HUES48 (cell line): ENCODE data around the gene LDLRAD4.

Source experiments
- H3K27ac ChIP-seq: one replicate; pipeline ENCODE4 v1.7.0; 2013; ENCODE audit warnings: low read depth, low read length, inconsistent platforms
- H3K27me3 ChIP-seq: 2 replicates; pipeline ENCODE4 v1.6.1; 2013; ENCODE audit warnings: mild to moderate bottlenecking, low read length; ENCODE audit not compliant: control insufficient read depth, insufficient read depth
- H3K36me3 ChIP-seq: 2 replicates; pipeline ENCODE4 v1.6.1; 2013; ENCODE audit warnings: low read length; ENCODE audit not compliant: control insufficient read depth, insufficient read depth
- H3K4me1 ChIP-seq: 2 replicates; pipeline ENCODE4 v1.6.1; 2013; ENCODE audit warnings: mild to moderate bottlenecking, low read length; ENCODE audit not compliant: control insufficient read depth, insufficient read depth
- H3K4me3 ChIP-seq: 2 replicates; pipeline ENCODE4 v1.5.1; 2013; ENCODE audit warnings: mild to moderate bottlenecking, low read depth, low read length
- H3K9ac ChIP-seq: 2 replicates; pipeline ENCODE4 v1.6.1; 2013; ENCODE audit warnings: mild to moderate bottlenecking, low read depth, low read length, moderate library complexity
- H3K9me3 ChIP-seq: 2 replicates; pipeline ENCODE4 v1.6.1; 2013; ENCODE audit warnings: low read length; ENCODE audit not compliant: control insufficient read depth, insufficient read depth

The LDLRAD4 gene

DNA sequence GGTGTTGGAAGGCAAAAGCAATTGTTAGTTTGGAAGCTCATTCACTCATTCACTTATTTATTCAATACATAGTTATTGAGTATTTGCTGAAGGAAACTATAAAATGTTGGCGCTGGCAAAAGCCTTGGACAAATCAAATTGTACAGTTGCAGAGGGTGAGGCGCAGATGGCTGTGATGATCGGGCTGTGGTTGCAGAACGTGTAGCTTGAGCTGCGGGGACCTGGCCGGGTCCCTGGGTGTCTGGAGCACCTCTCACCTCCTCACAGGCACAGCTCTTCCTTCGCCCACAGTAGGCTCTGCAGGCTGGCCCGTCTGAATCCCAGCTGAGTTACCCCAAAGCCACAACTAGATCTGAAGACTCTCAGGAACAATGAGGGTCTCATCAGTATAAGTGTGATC, 72.7 kb downstream of the LDLRAD4 start:
- Histone ChIP-seq H3K27ac (no peak overlapping the region), H3K36me3 (no peaks in the 10 kb centered on the region), H3K4me3 (no peak overlapping the region), H3K9me3 (no peaks in the 10 kb centered on the region), H3K9ac (no peak overlapping the region), H3K4me1 (no peaks in the 10 kb centered on the region), H3K27me3 (no peaks in the 10 kb centered on the region)

- Histone ChIP-seq H3K4me3 (no peak overlapping the region), H3K27me3 (no peaks in the 10 kb centered on the region), H3K9me3 (no peaks in the 10 kb centered on the region), H3K4me1 (0 out of 2 replicates have a peak, but pooled peaks cover 2% of the 10 kb centered on the region), H3K36me3 (no peaks in the 10 kb centered on the region), H3K27ac (no peak overlapping the region), H3K9ac (no peak overlapping the region)
Measured at GRCh38 chr18:13291745-13292447, 73.3 kb downstream of the LDLRAD4 start.

- Histone ChIP-seq H3K4me1 (0 out of 2 replicates have a peak, but pooled peaks cover 3% of the 10 kb centered on the region), H3K36me3 (no peaks in the 10 kb centered on the region), H3K9me3 (no peaks in the 10 kb centered on the region), H3K9ac (no peak overlapping the region), H3K27me3 (no peaks in the 10 kb centered on the region), H3K4me3 (no peak overlapping the region), H3K27ac (no peak overlapping the region)
Measured at GRCh38 chr18:13292736-13293135, 74.2 kb downstream of the LDLRAD4 start.

GRCh38 chr18:13294309-13294708, 75.7 kb downstream of the LDLRAD4 start:
- Histone ChIP-seq H3K4me3 (no peak overlapping the region), H3K27me3 (no peaks in the 10 kb centered on the region), H3K36me3 (no peaks in the 10 kb centered on the region), H3K9me3 (no peaks in the 10 kb centered on the region), H3K9ac (no peak overlapping the region), H3K27ac (no peak overlapping the region), H3K4me1 (0 out of 2 replicates have a peak, but pooled peaks cover 3% of the 10 kb centered on the region)

GRCh38 chr18:13295894-13296293, 77.3 kb downstream of the LDLRAD4 start:
- 0 out of 2 replicates have a peak, but pooled peaks cover 3% of the 10 kb centered on the region for H3K4me1 ChIP-seq
- no peak overlapping the region for H3K9ac ChIP-seq
- no peak overlapping the region for H3K4me3 ChIP-seq
- H3K9me3 ChIP-seq, result no peaks in the 10 kb centered on the region
- H3K27ac ChIP-seq, result no peak overlapping the region
- H3K27me3 ChIP-seq, result no peaks in the 10 kb centered on the region
- no peaks in the 10 kb centered on the region for H3K36me3 ChIP-seq

DNA sequence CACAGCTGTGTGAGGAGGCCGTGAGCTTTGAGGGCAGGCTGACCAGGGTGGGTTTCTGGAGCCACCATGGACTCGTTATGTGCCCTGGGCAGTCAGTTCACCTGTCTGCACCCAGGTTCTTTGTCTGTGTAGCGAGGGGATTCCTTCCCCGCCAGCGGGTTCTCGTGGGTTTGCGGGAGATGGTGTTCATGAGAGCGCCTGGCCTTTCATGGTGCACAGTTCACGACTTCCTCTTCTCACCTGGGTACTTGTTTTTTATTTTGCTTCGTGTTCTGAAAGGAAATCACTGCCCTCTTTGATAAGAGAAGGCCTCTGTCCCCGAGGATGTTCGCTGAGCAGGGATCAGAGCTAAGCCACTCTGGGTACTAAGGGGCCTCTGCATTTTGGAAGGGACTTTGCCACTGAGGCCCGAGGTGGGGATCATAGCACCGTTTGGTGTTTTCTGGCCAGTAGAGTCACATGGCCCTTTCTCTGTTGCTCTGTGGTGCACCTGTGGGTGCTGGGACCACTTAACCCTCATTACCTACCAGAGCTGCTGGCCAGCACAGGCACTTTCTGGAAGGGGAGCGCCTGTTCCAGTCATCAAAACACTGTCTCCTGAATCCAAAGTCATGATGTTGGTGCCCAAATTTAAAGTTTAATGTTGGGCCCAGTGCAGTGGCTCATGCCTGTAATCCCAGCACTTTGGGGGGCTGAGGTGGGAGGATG, 78.5 kb downstream of the LDLRAD4 start:
- Histone ChIP-seq H3K27ac (no peak overlapping the region), H3K9me3 (no peaks in the 10 kb centered on the region), H3K36me3 (no peaks in the 10 kb centered on the region), H3K4me1 (0 out of 2 replicates have a peak, but pooled peaks cover 3% of the 10 kb centered on the region), H3K4me3 (no peak overlapping the region), H3K9ac (no peak overlapping the region), H3K27me3 (no peaks in the 10 kb centered on the region)

DNA sequence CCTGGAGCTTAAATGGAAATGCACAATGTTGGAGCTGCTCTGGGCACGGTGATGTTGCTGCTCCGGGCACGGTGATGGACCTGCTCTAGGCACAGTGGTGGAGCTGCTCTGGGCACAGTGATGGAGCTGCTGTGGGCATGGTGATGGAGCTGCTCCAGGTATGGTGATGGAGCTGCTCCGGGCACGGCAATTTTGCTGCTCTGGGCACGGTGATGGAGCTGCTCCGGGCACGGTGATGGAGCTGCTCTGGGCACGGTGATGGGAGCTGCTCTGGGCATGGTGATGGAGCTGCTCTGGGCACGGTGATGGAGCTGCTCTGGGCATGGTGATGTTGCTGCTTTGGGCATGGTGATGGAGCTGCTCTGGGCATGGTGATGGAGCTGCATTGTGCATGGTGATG, 79.7 kb downstream of the LDLRAD4 start:
- no peaks in the 10 kb centered on the region for H3K36me3 ChIP-seq
- H3K4me3 ChIP-seq, result no peak overlapping the region
- H3K4me1 ChIP-seq, result peaks cover 9% of the 10 kb centered on the region
- no peak overlapping the region for H3K9ac ChIP-seq
- no peaks in the 10 kb centered on the region for H3K27me3 ChIP-seq
- H3K9me3 ChIP-seq, result no peaks in the 10 kb centered on the region
- no peak overlapping the region for H3K27ac ChIP-seq

- H3K36me3 ChIP-seq, result no peaks in the 10 kb centered on the region
- H3K9me3 ChIP-seq, result no peaks in the 10 kb centered on the region
- H3K27ac ChIP-seq, result no peak overlapping the region
- no peak overlapping the region for H3K4me3 ChIP-seq
- peaks cover 9% of the 10 kb centered on the region for H3K4me1 ChIP-seq
- H3K27me3 ChIP-seq, result no peaks in the 10 kb centered on the region
- no peak overlapping the region for H3K9ac ChIP-seq
Measured at GRCh38 chr18:13300029-13300428, 81.5 kb downstream of the LDLRAD4 start.

- Histone ChIP-seq H3K9ac (no peak overlapping the region), H3K9me3 (no peaks in the 10 kb centered on the region), H3K27me3 (no peaks in the 10 kb centered on the region), H3K36me3 (no peaks in the 10 kb centered on the region), H3K4me3 (no peak overlapping the region), H3K4me1 (peaks cover 9% of the 10 kb centered on the region), H3K27ac (no peak overlapping the region)
Measured at GRCh38 chr18:13300796-13301195, 82.2 kb downstream of the LDLRAD4 start.

GRCh38 chr18:13302040-13302439, 83.5 kb downstream of the LDLRAD4 start:
- Histone ChIP-seq H3K27me3 (no peaks in the 10 kb centered on the region), H3K36me3 (no peaks in the 10 kb centered on the region), H3K4me3 (no peak overlapping the region), H3K4me1 (peaks cover 6% of the 10 kb centered on the region), H3K9ac (no peak overlapping the region), H3K9me3 (no peaks in the 10 kb centered on the region), H3K27ac (no peak overlapping the region)

- no peak overlapping the region for H3K27ac ChIP-seq
- H3K4me3 ChIP-seq, result no peak overlapping the region
- H3K4me1 ChIP-seq, result peaks cover 6% of the 10 kb centered on the region
- H3K27me3 ChIP-seq, result no peaks in the 10 kb centered on the region
- no peaks in the 10 kb centered on the region for H3K9me3 ChIP-seq
- H3K36me3 ChIP-seq, result no peaks in the 10 kb centered on the region
- no peak overlapping the region for H3K9ac ChIP-seq
Measured at GRCh38 chr18:13302457-13303225, 84.1 kb downstream of the LDLRAD4 start.
